GM12878 (cell line): ENCODE measurements around the gene KRT4. TPM values are rescaled to one million over a fixed set of nuclear protein-coding genes. Genes with fewer than 3 reads are reported as not detected.

Experiments
- ATAC-seq: fragments of 200-7000 bp; cut with Tn5 transposase; 3 replicates; pipeline ENCODE4 v1.9.1; 2020; ENCODE audit warnings: mild to moderate bottlenecking, moderate library complexity
- BruUV-seq: library from RNA; stranded (reverse); fragments of 400-500 nt; replicated peaks from 2 replicates; lab custom pipeline; 2021; lab: Mats Ljungman, UMichigan
- CTCF ChIA-PET: fragments of 300-600 bp; sonication (Branson Sonifier 250); formaldehyde crosslinking; extraction: SDS; loops from one replicate; lab custom pipeline; 2021; ENCODE audit warnings: inconsistent platforms; lab: Yijun Ruan, JAX
- POLR2A ChIA-PET: fragments of 350-600 bp; formaldehyde crosslinking; extraction: SDS; loops from one replicate; lab custom pipeline; 2021; ENCODE audit warnings: inconsistent platforms; lab: Charles Lee
- RAD21 ChIA-PET: fragments of 300-600 bp; sonication (Branson Sonifier 250); formaldehyde crosslinking; loops from one replicate; lab custom pipeline; 2023; ENCODE audit warnings: antibody characterized with exemption; ENCODE audit not compliant: unreplicated experiment; lab: Charles Lee
- SMC1A ChIA-PET: fragments of 300-600 bp; sonication (Branson Sonifier 250); formaldehyde crosslinking; loops from one replicate; lab custom pipeline; 2023; ENCODE audit not compliant: unreplicated experiment, uncharacterized antibody; lab: Charles Lee
- DNase-seq: peaks from one replicate; pipeline ENCODE4 v3.0.0-alpha.2; 2011; ENCODE audit warnings: low read depth, low spot score
- FAIRE-seq: peaks from 3 replicates; lab custom pipeline; 2011; peaks lifted over from hg19 to GRCh38; lab: Jason Lieb, UNC
- H2AFZ ChIP-seq: 2 replicates; pipeline ENCODE4 v1.6.0; 2011; ENCODE audit warnings: low read depth, low read length, control low read depth; ENCODE audit not compliant: control insufficient read depth
- H3K27ac ChIP-seq: 2 replicates; pipeline ENCODE4 v1.5.1; 2011; ENCODE audit warnings: control low read depth; ENCODE audit not compliant: control insufficient read depth, insufficient read depth
- H3K27me3 ChIP-seq, 2 experiments: replicated peaks in 1 of 2; 2 replicates each; pipeline versions ENCODE4 v1.6.0 to v1.6.1; 2011; ENCODE audit warnings: low read length in 1 of 2; ENCODE audit not compliant: control insufficient read depth in 2 of 2, insufficient read depth in 2 of 2
- H3K36me3 ChIP-seq, 2 experiments: 2 replicates each; pipeline ENCODE4 v1.5.1; 2011; ENCODE audit warnings: low read length in 1 of 2; ENCODE audit not compliant: control insufficient read depth in 2 of 2, insufficient read depth in 2 of 2
- H3K4me1 ChIP-seq: 2 replicates; pipeline ENCODE4 v1.6.1; 2011; ENCODE audit warnings: mild to moderate bottlenecking, low read length, moderate library complexity, mixed read lengths; ENCODE audit not compliant: control insufficient read depth, insufficient read depth
- H3K4me2 ChIP-seq: 2 replicates; pipeline ENCODE4 v1.6.0; 2011; ENCODE audit warnings: control low read depth; ENCODE audit not compliant: control insufficient read depth, insufficient read depth
- H3K4me3 ChIP-seq: fragments of 200-600 bp; sonication (generic); 2 replicates; pipeline ENCODE4 v1.5.1; 2016
- H3K79me2 ChIP-seq: 2 replicates; pipeline ENCODE4 v1.6.0; 2011; ENCODE audit warnings: low read length; ENCODE audit not compliant: control insufficient read depth, insufficient read depth
- H3K9ac ChIP-seq: 2 replicates; pipeline ENCODE4 v1.8.0; 2011; ENCODE audit warnings: low read length, control low read depth, mixed read lengths; ENCODE audit not compliant: control insufficient read depth, insufficient read depth
- H3K9me3 ChIP-seq: replicated peaks from 3 replicates; pipeline ENCODE4 v1.5.1; 2011; ENCODE audit warnings: mild to moderate bottlenecking, low read length; ENCODE audit not compliant: control insufficient read depth, insufficient read depth
- H4K20me1 ChIP-seq: 2 replicates; pipeline ENCODE4 v1.6.0; 2011; ENCODE audit not compliant: control insufficient read depth, insufficient read depth
- BACH1 ChIP-seq: fragments of 450-650 bp; IDR thresholded peaks from 2 replicates; pipeline ENCODE4 v1.6.1; 2017; ENCODE audit warnings: mild to moderate bottlenecking, borderline replicate concordance
- BMI1 ChIP-seq: fragments of 450-650 bp; IDR thresholded peaks from 2 replicates; pipeline ENCODE4 v1.6.1; 2016; ENCODE audit warnings: mild to moderate bottlenecking, moderate library complexity, borderline replicate concordance
- CBX3 ChIP-seq: fragments of 200-600 bp; sonication (generic); IDR thresholded peaks from 2 replicates; pipeline ENCODE4 v1.6.1; 2016; ENCODE audit warnings: low read depth, borderline replicate concordance
- EP300 ChIP-seq, 2 experiments: fragments of 150-350 bp in 1 of 2; IDR thresholded peaks; 2 replicates each; pipeline ENCODE4 v1.6.1; 2011 to 2012; ENCODE audit warnings: low read depth in 2 of 2, low read length in 2 of 2, borderline replicate concordance in 1 of 2, improper control_type of control experiment in 1 of 2, inconsistent platforms in 1 of 2; ENCODE audit not compliant: control insufficient read depth in 1 of 2
- IKZF1 ChIP-seq: fragments of 450-650 bp; conservative IDR thresholded peaks from 2 replicates; pipeline ENCODE4 v1.6.1; 2017; ENCODE audit warnings: antibody characterized with exemption, mild to moderate bottlenecking
- NFYA ChIP-seq: IDR thresholded peaks from 2 replicates; pipeline ENCODE4 v1.6.1; 2011; ENCODE audit warnings: low read depth, mild to moderate bottlenecking, low read length, improper control_type of control experiment, borderline replicate concordance
- SP1 ChIP-seq: IDR thresholded peaks from one replicate; pipeline ENCODE4 v1.6.1; 2011; ENCODE audit warnings: low read depth, low read length
- TAF1 ChIP-seq: IDR thresholded peaks from 2 replicates; pipeline ENCODE4 v1.6.1; 2011; ENCODE audit warnings: mild to moderate bottlenecking, low read depth, low read length, borderline replicate concordance
- YBX1 ChIP-seq: fragments of 450-650 bp; IDR thresholded peaks from 2 replicates; pipeline ENCODE4 v1.6.1; 2016; ENCODE audit warnings: antibody characterized with exemption
- ZNF274 ChIP-seq: IDR thresholded peaks from one replicate; pipeline ENCODE4 v1.8.0; 2011; ENCODE audit not compliant: insufficient read length, insufficient read depth
- WGBS: methylation state at CpG from one replicate; pipeline ENCODE4 v1.1.6; 2016; ENCODE audit warnings: low lambda C conversion rate; ENCODE audit not compliant: insufficient replicate concordance, insufficient coverage; ENCODE audit errors: missing lambda C conversion rate; 5-methylcytosine and 5-hydroxymethylcytosine counted together
- in situ Hi-C: fragments of 300-500 bp; cut with MboI; formaldehyde crosslinking; loops from 9 replicates; pipeline ENCODE4 v1.14.3; 2018; ENCODE audit warnings: mixed read lengths
- intact Hi-C: fragments of 100-400 bp; cut with micrococcal nuclease; formaldehyde crosslinking; loops from one replicate; pipeline ENCODE4 v1.14.2; 2022; ENCODE audit not compliant: unreplicated experiment
- polyA plus RNA-seq, 11 experiments: library from polyadenylated mRNA; depleted of rRNA in 4 of 11; unstranded in 6 of 11; stranded (reverse) in 5 of 11; fragments of >200 nt; fragmentation: Nextera tagmentation in 4 of 11; fragmentation: Illumina TruSeq in 1 of 11; extraction: Ambion mirVana in 4 of 11; extraction: Trizol in 1 of 11; gene quantifications; 1 replicate in 1 of 11; 2 replicates in 10 of 11; pipeline versions ENCODE4 v1.2.1 to v1.2.3, GENCODE V29; 2011 to 2016; ENCODE audit warnings: inconsistent platforms in 2 of 11, missing spikeins in 2 of 11, low read depth in 1 of 11
- total RNA-seq, 4 experiments: library from RNA; depleted of rRNA in 3 of 4; stranded (reverse); fragments of >200 nt in 3 of 4; fragmentation: Illumina TruSeq in 1 of 4; extraction: Trizol in 1 of 4; gene quantifications; 2 replicates each; pipeline versions ENCODE4 v1.2.1 to v1.2.3, GENCODE V29; 2013 to 2021
- TF ChIP-seq, protein P1 (sequence below): fragments of 450-650 bp; IDR thresholded peaks from 2 replicates; pipeline ENCODE4 v1.6.1; 2016; ENCODE audit warnings: mild to moderate bottlenecking

KRT4 gene
- total and polyA plus RNA-seq, 10 of the 15 experiments (the other 5 are each of a cell fraction or from before 2014, with no cell fraction given) = not detected

DNA sequence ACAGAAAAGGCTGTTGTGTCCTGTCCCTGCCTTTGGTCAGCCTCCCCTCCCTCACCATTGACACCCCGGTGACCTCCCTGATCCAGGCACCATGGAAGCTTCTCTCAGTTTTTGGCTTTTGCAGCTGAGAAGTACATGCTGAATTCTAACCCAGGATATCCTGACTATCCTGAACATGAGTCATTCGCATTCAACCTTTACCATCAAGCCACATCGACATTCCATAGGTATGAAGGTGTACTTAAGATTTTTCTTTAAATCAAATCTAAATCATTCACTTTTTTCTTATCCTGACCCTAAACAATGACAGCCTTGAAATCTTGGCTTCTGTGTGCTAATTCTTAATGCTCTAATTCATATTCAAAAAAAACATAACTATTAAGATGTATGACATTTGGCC lies 43.6 kb upstream of the KRT4 start:
- no peaks in the 10 kb centered on the region for H3K36me3 ChIP-seq
- CTCF ChIA-PET = interaction anchor here (1.1 kb wide), 1 partner anchor 8 kb away, joined by 3 read pairs; no protein-coding TSS in a partner anchor
- TF ChIP-seq EP300 (IDR thresholded peaks at IDR 0.05; ENCODE audit: borderline replicate concordance in 1 of 2, control insufficient read depth in 1 of 2, low read depth in 2 of 2, low read length in 2 of 2) = no peak
- TF ChIP-seq YBX1 = no peak
- TF ChIP-seq SP1 = no peak
- no peak for TF ChIP-seq IKZF1
- no peak for TF ChIP-seq BMI1
- TF ChIP-seq TAF1 = no peak
- TF ChIP-seq, protein P1, sequence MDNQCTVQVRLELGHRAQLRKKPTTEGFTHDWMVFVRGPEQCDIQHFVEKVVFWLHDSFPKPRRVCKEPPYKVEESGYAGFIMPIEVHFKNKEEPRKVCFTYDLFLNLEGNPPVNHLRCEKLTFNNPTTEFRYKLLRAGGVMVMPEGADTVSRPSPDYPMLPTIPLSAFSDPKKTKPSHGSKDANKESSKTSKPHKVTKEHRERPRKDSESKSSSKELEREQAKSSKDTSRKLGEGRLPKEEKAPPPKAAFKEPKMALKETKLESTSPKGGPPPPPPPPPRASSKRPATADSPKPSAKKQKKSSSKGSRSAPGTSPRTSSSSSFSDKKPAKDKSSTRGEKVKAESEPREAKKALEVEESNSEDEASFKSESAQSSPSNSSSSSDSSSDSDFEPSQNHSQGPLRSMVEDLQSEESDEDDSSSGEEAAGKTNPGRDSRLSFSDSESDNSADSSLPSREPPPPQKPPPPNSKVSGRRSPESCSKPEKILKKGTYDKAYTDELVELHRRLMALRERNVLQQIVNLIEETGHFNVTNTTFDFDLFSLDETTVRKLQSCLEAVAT = no peak
- TF ChIP-seq CBX3 = no peak
- no peak for TF ChIP-seq ZNF274
- TF ChIP-seq NFYA = no peak
- no peak for TF ChIP-seq BACH1
- no peak overlapping the region for H3K9ac ChIP-seq
- no peak overlapping the region for H3K4me2 ChIP-seq
- ATAC-seq (no peak), FAIRE-seq (no peak), DNase-seq (no peak)
- H3K9me3 ChIP-seq = no peaks in the 10 kb centered on the region
- peaks cover 0 to 4% of the 10 kb centered on the region in 2 experiments; a peak in 2 of 4 replicates for H3K27me3 ChIP-seq
- intact Hi-C loops = no loop called here
- H3K27ac ChIP-seq = no peak overlapping the region
- no peaks in the 10 kb centered on the region for H4K20me1 ChIP-seq
- RAD21 ChIA-PET = no interaction called here
- POLR2A ChIA-PET = no interaction called here
- WGBS = 49% methylated on average over 3 of the region's 3 CpGs
- SMC1A ChIA-PET = no interaction called here
- no peaks in the 10 kb centered on the region for H3K79me2 ChIP-seq
- no peaks in the 10 kb centered on the region for H3K4me1 ChIP-seq
- no peak overlapping the region for H3K4me3 ChIP-seq
- in situ Hi-C loops = no loop called here
- BruUV-seq = no TSS peak
- H2AFZ ChIP-seq = no peak overlapping the region
